Peyer's patch (tissue), 4 donors: Measurements from ENCODE around the gene CTNNA2.

Experiments
- POLR2A ChIP-seq, 2 donors: fragments of 450-650 bp; IDR thresholded peaks; one replicate each; pipeline ENCODE4 v1.5.1; 2017; ENCODE audit warnings: antibody characterized with exemption in 2 of 2, mild to moderate bottlenecking in 2 of 2, moderate library complexity in 2 of 2
- TF ChIP-seq, protein P1 (sequence below), 6 experiments: fragments of 450-650 bp in 4 of 6; fragments of 200-600 bp in 2 of 6; sonication (generic) in 1 of 6; IDR thresholded peaks; one replicate each; pipeline ENCODE4 v1.5.1; 2017 to 2019; ENCODE audit warnings: antibody characterized with exemption in 6 of 6, mild to moderate bottlenecking in 3 of 6, moderate library complexity in 1 of 6

DNA sequence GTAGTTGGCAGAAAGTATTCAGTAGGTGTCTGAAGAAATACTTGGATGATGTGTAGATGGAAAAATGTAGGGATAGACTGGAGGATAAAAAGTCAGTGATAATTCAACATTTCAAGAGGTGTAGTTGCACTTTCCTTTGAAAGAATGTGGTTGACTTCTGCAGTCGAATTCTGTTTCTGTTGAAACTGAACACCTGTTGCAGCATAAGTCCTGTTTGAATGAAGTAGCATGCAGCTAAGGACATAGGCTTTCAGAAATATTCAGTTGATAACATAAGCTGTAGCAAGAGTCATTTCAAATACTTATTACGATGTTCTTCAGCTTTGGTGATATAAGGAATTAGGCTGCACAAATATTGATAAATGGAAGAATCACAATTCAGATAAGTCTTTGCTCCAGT is 1129.6 kb downstream of the CTNNA2 start:
- TF ChIP-seq, protein P1, sequence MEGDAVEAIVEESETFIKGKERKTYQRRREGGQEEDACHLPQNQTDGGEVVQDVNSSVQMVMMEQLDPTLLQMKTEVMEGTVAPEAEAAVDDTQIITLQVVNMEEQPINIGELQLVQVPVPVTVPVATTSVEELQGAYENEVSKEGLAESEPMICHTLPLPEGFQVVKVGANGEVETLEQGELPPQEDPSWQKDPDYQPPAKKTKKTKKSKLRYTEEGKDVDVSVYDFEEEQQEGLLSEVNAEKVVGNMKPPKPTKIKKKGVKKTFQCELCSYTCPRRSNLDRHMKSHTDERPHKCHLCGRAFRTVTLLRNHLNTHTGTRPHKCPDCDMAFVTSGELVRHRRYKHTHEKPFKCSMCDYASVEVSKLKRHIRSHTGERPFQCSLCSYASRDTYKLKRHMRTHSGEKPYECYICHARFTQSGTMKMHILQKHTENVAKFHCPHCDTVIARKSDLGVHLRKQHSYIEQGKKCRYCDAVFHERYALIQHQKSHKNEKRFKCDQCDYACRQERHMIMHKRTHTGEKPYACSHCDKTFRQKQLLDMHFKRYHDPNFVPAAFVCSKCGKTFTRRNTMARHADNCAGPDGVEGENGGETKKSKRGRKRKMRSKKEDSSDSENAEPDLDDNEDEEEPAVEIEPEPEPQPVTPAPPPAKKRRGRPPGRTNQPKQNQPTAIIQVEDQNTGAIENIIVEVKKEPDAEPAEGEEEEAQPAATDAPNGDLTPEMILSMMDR (IDR thresholded peaks at IDR 0.05) = no peak
- no peak for TF ChIP-seq POLR2A (IDR thresholded peaks at IDR 0.05)
